Measurements from ENCODE around the gene PRM3. TPM values are rescaled to one million over a fixed set of nuclear protein-coding genes. Genes with fewer than 3 reads are reported as not detected.
A peak's percentile ranks its signal among the peaks of the same experiment; 100 is the strongest.

The PRM3 gene
- total and polyA plus RNA-seq, 2 experiments from 2014 or later, result not detected

GRCh38 chr16:11238272-11239202 lies 34.9 kb downstream of the PRM3 start:
- TF ChIP-seq, protein P1, sequence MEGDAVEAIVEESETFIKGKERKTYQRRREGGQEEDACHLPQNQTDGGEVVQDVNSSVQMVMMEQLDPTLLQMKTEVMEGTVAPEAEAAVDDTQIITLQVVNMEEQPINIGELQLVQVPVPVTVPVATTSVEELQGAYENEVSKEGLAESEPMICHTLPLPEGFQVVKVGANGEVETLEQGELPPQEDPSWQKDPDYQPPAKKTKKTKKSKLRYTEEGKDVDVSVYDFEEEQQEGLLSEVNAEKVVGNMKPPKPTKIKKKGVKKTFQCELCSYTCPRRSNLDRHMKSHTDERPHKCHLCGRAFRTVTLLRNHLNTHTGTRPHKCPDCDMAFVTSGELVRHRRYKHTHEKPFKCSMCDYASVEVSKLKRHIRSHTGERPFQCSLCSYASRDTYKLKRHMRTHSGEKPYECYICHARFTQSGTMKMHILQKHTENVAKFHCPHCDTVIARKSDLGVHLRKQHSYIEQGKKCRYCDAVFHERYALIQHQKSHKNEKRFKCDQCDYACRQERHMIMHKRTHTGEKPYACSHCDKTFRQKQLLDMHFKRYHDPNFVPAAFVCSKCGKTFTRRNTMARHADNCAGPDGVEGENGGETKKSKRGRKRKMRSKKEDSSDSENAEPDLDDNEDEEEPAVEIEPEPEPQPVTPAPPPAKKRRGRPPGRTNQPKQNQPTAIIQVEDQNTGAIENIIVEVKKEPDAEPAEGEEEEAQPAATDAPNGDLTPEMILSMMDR (IDR thresholded peaks at IDR 0.05; ENCODE audit: low read depth, low read length), result no peak
- DNase-seq (ENCODE audit: low read depth in 1 of 2, low spot score in 1 of 2), result no peak
- no peak overlapping the region for H3K4me3 ChIP-seq

GRCh38 chr16:11236461-11237254 lies 36.8 kb downstream of the PRM3 start:
- Histone ChIP-seq H3K9me3 (ENCODE audit: low read depth) (no peaks in the 10 kb centered on the region), H3K36me3 (no peaks in the 10 kb centered on the region), H3K27ac (no peak overlapping the region), H3K4me3 (no peak overlapping the region), H3K4me1 (ENCODE audit: low read depth) (no peaks in the 10 kb centered on the region), H3K27me3 (no peaks in the 10 kb centered on the region)
- TF ChIP-seq, protein P1 (IDR thresholded peaks at IDR 0.05; ENCODE audit: low read depth, low read length), result no peak
- peak in 1 of 2 donors; percentile 58 for DNase-seq (ENCODE audit: low read depth in 1 of 2, low spot score in 1 of 2)

More at GRCh38 chr16:11238272-11239202, 34.9 kb downstream of the PRM3 start:
- Histone ChIP-seq H3K9me3 (ENCODE audit: low read depth) (no peaks in the 10 kb centered on the region), H3K4me1 (ENCODE audit: low read depth) (peaks cover 2% of the 10 kb centered on the region), H3K27ac (no peak overlapping the region), H3K36me3 (no peaks in the 10 kb centered on the region), H3K27me3 (no peaks in the 10 kb centered on the region)

DNA sequence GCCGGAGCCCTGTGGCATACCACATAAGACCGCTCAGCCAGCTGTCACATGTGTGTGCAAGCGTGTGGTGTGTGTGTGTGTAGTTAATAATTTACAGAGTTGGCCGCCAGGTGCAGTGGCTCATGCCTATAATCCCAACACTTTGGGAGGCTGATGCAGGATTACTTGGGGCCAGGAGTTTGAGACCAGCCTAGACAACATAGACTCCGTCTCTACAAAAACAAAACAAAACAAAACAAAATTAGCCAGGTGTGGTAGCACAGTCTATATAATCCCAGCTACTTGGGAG lies 37.8 kb downstream of the PRM3 start:
- TF ChIP-seq, protein P1 (IDR thresholded peaks at IDR 0.05; ENCODE audit: low read depth, low read length), result no peak
- Histone ChIP-seq H3K4me3 (no peak overlapping the region), H3K4me1 (ENCODE audit: low read depth) (no peaks in the 10 kb centered on the region), H3K27me3 (no peaks in the 10 kb centered on the region), H3K27ac (no peak overlapping the region), H3K36me3 (no peaks in the 10 kb centered on the region), H3K9me3 (ENCODE audit: low read depth) (no peaks in the 10 kb centered on the region)
- DNase-seq (ENCODE audit: low read depth in 1 of 2, low spot score in 1 of 2), result no peak

- no peaks in the 10 kb centered on the region for H3K27me3 ChIP-seq
- TF ChIP-seq, protein P1 (IDR thresholded peaks at IDR 0.05; ENCODE audit: low read depth, low read length), result no peak
- no peak for DNase-seq (ENCODE audit: low read depth in 1 of 2, low spot score in 1 of 2)
- no peak overlapping the region for H3K4me3 ChIP-seq
- no peaks in the 10 kb centered on the region for H3K36me3 ChIP-seq
- no peaks in the 10 kb centered on the region for H3K4me1 ChIP-seq (ENCODE audit: low read depth)
- no peak overlapping the region for H3K27ac ChIP-seq
- H3K9me3 ChIP-seq (ENCODE audit: low read depth), result no peaks in the 10 kb centered on the region
Observed at GRCh38 chr16:11234884-11235702, 38.3 kb downstream of the PRM3 start.

DNA sequence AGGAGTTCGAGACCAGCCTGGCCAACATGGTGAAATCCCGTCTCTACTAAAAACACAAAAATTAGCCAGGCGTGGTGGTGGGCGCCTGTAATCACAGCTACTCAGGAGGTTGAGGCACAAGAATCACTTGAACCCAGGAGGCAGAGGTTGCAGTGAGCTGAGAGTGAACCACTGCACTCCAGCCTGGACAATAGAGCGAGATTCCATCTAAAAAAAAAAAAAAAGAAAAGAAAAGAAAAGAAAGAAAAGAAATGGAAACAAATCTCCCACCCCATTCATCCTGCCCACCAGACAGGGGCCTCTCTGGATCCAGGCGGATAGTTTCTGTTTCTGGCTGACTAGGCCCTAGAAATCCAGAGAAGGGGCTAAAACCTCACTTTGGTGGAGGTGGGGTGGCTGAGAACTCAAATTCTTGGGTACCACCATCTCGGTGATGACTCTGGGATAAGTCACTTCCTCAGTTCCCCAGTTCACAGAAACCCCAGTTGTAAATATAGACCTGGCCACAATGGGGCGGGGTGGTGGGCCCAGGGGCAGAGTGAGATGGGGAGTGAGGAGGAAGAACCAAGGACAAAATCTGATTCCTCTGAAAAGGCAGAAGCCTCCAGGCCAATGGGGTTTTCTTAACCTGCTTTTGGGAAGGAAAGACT lies 39.6 kb downstream of the PRM3 start:
- TF ChIP-seq, protein P1 (IDR thresholded peaks at IDR 0.05; ENCODE audit: low read depth, low read length), result no peak

More for the DNA sequence above, 39.6 kb downstream of the PRM3 start:
- no peaks in the 10 kb centered on the region for H3K9me3 ChIP-seq (ENCODE audit: low read depth)
- no peaks in the 10 kb centered on the region for H3K27me3 ChIP-seq
- no peak overlapping the region for H3K27ac ChIP-seq
- no peak for DNase-seq (ENCODE audit: low read depth in 1 of 2, low spot score in 1 of 2)
- H3K4me3 ChIP-seq, result no peak overlapping the region
- H3K36me3 ChIP-seq, result no peaks in the 10 kb centered on the region
- H3K4me1 ChIP-seq (ENCODE audit: low read depth), result no peaks in the 10 kb centered on the region
